DMS153 (cell line): ENCODE measurements around the gene POLDIP3.
"Not testable (repeated sequence)": the region's sequence is repeated elsewhere in the genome, so short reads cannot be mapped to it uniquely, and the experiment has no call there.

ENCODE experiments used
- DNase-seq: peaks from one replicate; lab custom pipeline; 2025; lab: John Stamatoyannopoulos, UW

Gene POLDIP3

GRCh38 chr22:42553475-42554361, 61.0 kb downstream of the POLDIP3 start, which contains the start of gene SERHL2:
Gene SERHL2 (plus strand): TSS chr22:42553956. CDS start chr22:42554021, 65 bp downstream.
- DNase-seq: peak; percentile 48

- DNase-seq: not testable (repeated sequence)
Observed at GRCh38 chr22:42552294-42552647, 62.4 kb downstream of the POLDIP3 start.

- no peak for DNase-seq
Observed at GRCh38 chr22:42549331-42550060, 65.2 kb downstream of the POLDIP3 start.

GRCh38 chr22:42548597-42549330, 65.9 kb downstream of the POLDIP3 start:
- no peak for DNase-seq

GRCh38 chr22:42548126-42548525, 66.6 kb downstream of the POLDIP3 start:
- not testable (repeated sequence) for DNase-seq

- DNase-seq: no peak
Observed at GRCh38 chr22:42547562-42547961, 67.1 kb downstream of the POLDIP3 start.

- DNase-seq: no peak
Observed at GRCh38 chr22:42544686-42545085, 70.0 kb downstream of the POLDIP3 start.

- not testable (repeated sequence) for DNase-seq
Observed at GRCh38 chr22:42539236-42539771, 75.4 kb downstream of the POLDIP3 start.

- not testable (repeated sequence) for DNase-seq
Observed at GRCh38 chr22:42537199-42537831, 77.4 kb downstream of the POLDIP3 start.

- not testable (repeated sequence) for DNase-seq
Observed at GRCh38 chr22:42536634-42537033, 78.0 kb downstream of the POLDIP3 start.

GRCh38 chr22:42536166-42536565, 78.5 kb downstream of the POLDIP3 start:
- no peak for DNase-seq

- DNase-seq: not testable (repeated sequence)
Observed at GRCh38 chr22:42535082-42535731, 79.5 kb downstream of the POLDIP3 start.
